ENCODE data around the gene RBAK. TPM values are rescaled to one million over a fixed set of nuclear protein-coding genes. Genes with fewer than 3 reads are reported as not detected.
A peak's percentile ranks its signal among the peaks of the same experiment; 100 is the strongest.

Gene RBAK
- polyA plus RNA-seq, 3 donors = 0.74 to 3.3 (median 1.8) TPM

DNA sequence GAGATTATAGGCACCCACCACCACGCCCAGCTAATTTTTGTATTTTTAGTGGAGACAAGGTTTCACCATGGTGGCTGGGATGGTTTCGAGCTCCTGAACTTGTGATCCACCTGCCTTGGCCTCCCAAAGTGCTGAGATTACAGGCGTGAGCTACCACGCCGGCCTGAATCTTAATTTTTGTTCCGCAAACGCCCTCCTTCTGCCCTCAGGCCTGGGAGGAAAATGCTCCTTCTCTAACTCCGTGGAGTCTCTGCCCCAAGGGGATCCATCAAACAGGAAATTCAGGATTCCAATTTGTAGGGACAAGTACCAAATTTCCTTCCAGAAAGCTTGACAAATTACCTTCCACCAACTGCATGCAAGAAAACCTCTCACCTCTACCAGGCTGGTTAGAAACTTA is 43.2 kb downstream of the RBAK start:
- H4K20me1 ChIP-seq (ENCODE audit: insufficient read depth, low read length) = no peaks in the 10 kb centered on the region
- no peak overlapping the region for H3K4me2 ChIP-seq (replicated peaks; ENCODE audit: extremely low read depth, low read length, poor library complexity, severe bottlenecking)
- no peaks in the 10 kb centered on the region for H3K27me3 ChIP-seq (ENCODE audit: control insufficient read depth in 2 of 2, insufficient read depth in 2 of 2, low read length in 2 of 2)
- H3K9ac ChIP-seq (ENCODE audit: insufficient read depth, low read length, poor library complexity, severe bottlenecking) = no peak overlapping the region
- peaks cover 16 to 20% (median 16%) of the 10 kb centered on the region in 3 donors for H3K27me3 Mint-ChIP-seq (ENCODE audit: low read depth in 3 of 3)
- peaks cover 0 to 5% of the 10 kb centered on the region in 2 donors for H3K4me1 ChIP-seq (ENCODE audit: control insufficient read depth in 1 of 2, insufficient read depth in 2 of 2, low read length in 2 of 2)
- H3K4me3 Mint-ChIP-seq = no peak overlapping the region
- H3K9me3 ChIP-seq (replicated peaks in 1 of 2; ENCODE audit: control insufficient read depth in 1 of 2, insufficient read depth in 1 of 2, low read length in 2 of 2) = peaks cover 13 to 15% of the 10 kb centered on the region in 2 donors
- H3K4me1 Mint-ChIP-seq = peaks cover 10% of the 10 kb centered on the region
- intact Hi-C loops (cut with micrococcal nuclease) = loop anchor here (5.0 kb wide), 1 partner anchor 117 kb away; no protein-coding TSS in a partner anchor
- H3K27ac Mint-ChIP-seq = peak overlapping the region in 1 of 7 donors; percentile 35
- WGBS (ENCODE audit: insufficient coverage) = 90% methylated on average over 7 of the region's 8 CpGs
- H2AFZ ChIP-seq (ENCODE audit: insufficient read depth, low read depth, low read length, poor library complexity, severe bottlenecking) = no peak overlapping the region
- H3K79me2 ChIP-seq (ENCODE audit: insufficient read depth, low read length) = no peaks in the 10 kb centered on the region
- no peak for DNase-seq
- no peak overlapping the region for H3K27ac ChIP-seq (ENCODE audit: low read depth in 1 of 2, low read length in 2 of 2)
- TF ChIP-seq, protein P1, sequence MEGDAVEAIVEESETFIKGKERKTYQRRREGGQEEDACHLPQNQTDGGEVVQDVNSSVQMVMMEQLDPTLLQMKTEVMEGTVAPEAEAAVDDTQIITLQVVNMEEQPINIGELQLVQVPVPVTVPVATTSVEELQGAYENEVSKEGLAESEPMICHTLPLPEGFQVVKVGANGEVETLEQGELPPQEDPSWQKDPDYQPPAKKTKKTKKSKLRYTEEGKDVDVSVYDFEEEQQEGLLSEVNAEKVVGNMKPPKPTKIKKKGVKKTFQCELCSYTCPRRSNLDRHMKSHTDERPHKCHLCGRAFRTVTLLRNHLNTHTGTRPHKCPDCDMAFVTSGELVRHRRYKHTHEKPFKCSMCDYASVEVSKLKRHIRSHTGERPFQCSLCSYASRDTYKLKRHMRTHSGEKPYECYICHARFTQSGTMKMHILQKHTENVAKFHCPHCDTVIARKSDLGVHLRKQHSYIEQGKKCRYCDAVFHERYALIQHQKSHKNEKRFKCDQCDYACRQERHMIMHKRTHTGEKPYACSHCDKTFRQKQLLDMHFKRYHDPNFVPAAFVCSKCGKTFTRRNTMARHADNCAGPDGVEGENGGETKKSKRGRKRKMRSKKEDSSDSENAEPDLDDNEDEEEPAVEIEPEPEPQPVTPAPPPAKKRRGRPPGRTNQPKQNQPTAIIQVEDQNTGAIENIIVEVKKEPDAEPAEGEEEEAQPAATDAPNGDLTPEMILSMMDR (IDR thresholded peaks at IDR 0.05) = no peak
- H3K36me3 Mint-ChIP-seq = no peaks in the 10 kb centered on the region
- H3K36me3 ChIP-seq (replicated peaks in 1 of 2; ENCODE audit: control insufficient read depth in 1 of 2, insufficient read depth in 2 of 2, low read length in 2 of 2) = no peaks in the 10 kb centered on the region
- H3K4me3 ChIP-seq (replicated peaks in 1 of 3; ENCODE audit: low read depth in 2 of 3, low read length in 3 of 3) = no peak overlapping the region
- peaks cover 11 to 26% (median 19%) of the 10 kb centered on the region in 7 donors for H3K9me3 Mint-ChIP-seq

DNA sequence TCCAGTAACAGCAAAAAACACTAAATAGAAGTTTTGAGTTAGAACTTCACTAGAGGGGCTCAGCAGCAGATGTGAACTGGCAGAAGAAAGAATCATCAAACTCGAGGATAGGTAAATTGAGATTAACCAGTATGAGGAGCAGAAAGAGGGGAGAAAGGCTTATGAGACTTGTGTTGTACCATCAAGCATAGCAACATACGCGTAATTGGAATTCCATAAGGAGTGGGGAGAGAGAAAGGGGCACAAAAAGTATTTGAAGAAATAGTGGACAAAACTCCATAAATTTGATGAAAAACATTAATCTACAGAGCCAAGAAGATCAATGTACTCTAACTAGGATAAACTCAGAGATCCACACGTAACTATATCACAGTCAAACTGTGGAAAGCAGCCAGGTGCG is 48.3 kb downstream of the RBAK start:
- 89% methylated on average over 2 of the region's 5 CpGs for WGBS (ENCODE audit: insufficient coverage)

More for the DNA sequence above, 48.3 kb downstream of the RBAK start:
- Mint-ChIP-seq H3K36me3 (no peaks in the 10 kb centered on the region), H3K4me1 (no peaks in the 10 kb centered on the region), H3K9me3 (peaks cover 30 to 67% (median 65%) of the 10 kb centered on the region in 7 donors), H3K27ac (no peak overlapping the region), H3K4me3 (no peak overlapping the region), H3K27me3 (ENCODE audit: low read depth in 3 of 3) (peaks cover 0 to 7% (median 1%) of the 10 kb centered on the region in 3 donors)
- Histone ChIP-seq H3K4me1 (ENCODE audit: control insufficient read depth in 1 of 2, insufficient read depth in 2 of 2, low read length in 2 of 2) (no peaks in the 10 kb centered on the region), H3K27me3 (ENCODE audit: control insufficient read depth in 2 of 2, insufficient read depth in 2 of 2, low read length in 2 of 2) (no peaks in the 10 kb centered on the region), H3K9me3 (replicated peaks in 1 of 2; ENCODE audit: control insufficient read depth in 1 of 2, insufficient read depth in 1 of 2, low read length in 2 of 2) (peaks cover 32 to 38% of the 10 kb centered on the region in 2 donors), H3K79me2 (ENCODE audit: insufficient read depth, low read length) (no peaks in the 10 kb centered on the region), H3K4me2 (replicated peaks; ENCODE audit: extremely low read depth, low read length, poor library complexity, severe bottlenecking) (no peak overlapping the region), H4K20me1 (ENCODE audit: insufficient read depth, low read length) (no peaks in the 10 kb centered on the region), H3K36me3 (replicated peaks in 1 of 2; ENCODE audit: control insufficient read depth in 1 of 2, insufficient read depth in 2 of 2, low read length in 2 of 2) (no peaks in the 10 kb centered on the region), H3K27ac (ENCODE audit: low read depth in 1 of 2, low read length in 2 of 2) (no peak overlapping the region), H3K4me3 (replicated peaks in 1 of 3; ENCODE audit: low read depth in 2 of 3, low read length in 3 of 3) (no peak overlapping the region), H2AFZ (ENCODE audit: insufficient read depth, low read depth, low read length, poor library complexity, severe bottlenecking) (no peak overlapping the region), H3K9ac (ENCODE audit: insufficient read depth, low read length, poor library complexity, severe bottlenecking) (no peak overlapping the region)
- intact Hi-C loops (cut with micrococcal nuclease) = no loop called here
- no peak for DNase-seq
- TF ChIP-seq, protein P1 (IDR thresholded peaks at IDR 0.05) = no peak
